Right lobe of liver (tissue), 6 donors: Measurements from ENCODE around the gene A2ML1. TPM values are rescaled to one million over a fixed set of nuclear protein-coding genes. Genes with fewer than 3 reads are reported as not detected.

Experiments used
- ATAC-seq, 4 donors: fragments of 200-7000 bp; cut with Tn5 transposase; one replicate each; pipeline ENCODE4 v1.9.1; 2020; ENCODE audit warnings: mild to moderate bottlenecking in 4 of 4, moderate library complexity in 4 of 4
- DNase-seq, 3 donors: peaks; one replicate each; pipeline ENCODE4 v3.0.0-alpha.2; 2020
- H3K27ac ChIP-seq, 3 donors: fragments of 200-600 bp; one replicate each; pipeline ENCODE4 v1.8.0; 2022
- H3K27me3 ChIP-seq, 2 donors: fragments of 200-600 bp; one replicate each; pipeline ENCODE4 v1.8.0; 2022
- H3K36me3 ChIP-seq, 4 donors: fragments of 200-600 bp; sonication (generic) in 1 of 4; one replicate each; pipeline versions ENCODE4 v1.5.1 to v1.8.0; 2017 to 2022; ENCODE audit warnings: control low read depth in 1 of 4
- H3K4me1 ChIP-seq, 4 donors: fragments of 200-600 bp; sonication (generic) in 1 of 4; one replicate each; pipeline versions ENCODE4 v1.5.1 to v1.8.0; 2017 to 2022; ENCODE audit warnings: control low read depth in 1 of 4
- H3K4me3 ChIP-seq, 3 donors: fragments of 200-600 bp; one replicate each; pipeline ENCODE4 v1.8.0; 2022
- H3K9me3 ChIP-seq, 4 donors: fragments of 200-600 bp; sonication (generic) in 1 of 4; one replicate each; pipeline versions ENCODE4 v1.5.1 to v1.8.0; 2017 to 2022; ENCODE audit warnings: control low read depth in 1 of 4
- POLR2A ChIP-seq: fragments of 450-650 bp; IDR thresholded peaks from one replicate; pipeline ENCODE4 v1.6.1; 2017; ENCODE audit warnings: antibody characterized with exemption, mild to moderate bottlenecking
- whole genome bisulfite sequencing: methylation state at CpG from one replicate; pipeline ENCODE4 v1.1.6; 2018; ENCODE audit warnings: low coverage, low lambda C conversion rate; ENCODE audit not compliant: insufficient coverage; ENCODE audit errors: missing lambda C conversion rate; 5-methylcytosine and 5-hydroxymethylcytosine counted together
- intact Hi-C, 2 donors: fragments of 100-400 bp; cut with DNase I; formaldehyde crosslinking; loops; one replicate each; pipeline versions ENCODE4 v1.11.2 to v1.14.1; 2022
- total RNA-seq, 6 experiments: library from RNA; depleted of rRNA in 2 of 6; stranded (reverse); fragments of >200 nt in 2 of 6; fragmentation: NEBNext Ultra II Directional in 3 of 6; extraction: Animal tissue kit (Norgen Biotek cat#: 25700) in 3 of 6; gene quantifications; one replicate each; pipeline versions ENCODE4 v1.1.0 to v1.2.4, GENCODE V29; 2016 to 2023
- TF ChIP-seq, protein P1 (sequence below), 4 donors: fragments of 200-600 bp in 3 of 4; fragments of 450-650 bp in 1 of 4; IDR thresholded peaks; one replicate each; pipeline versions ENCODE4 v1.5.1 to v1.8.0; 2016 to 2022; ENCODE audit warnings: antibody characterized with exemption in 4 of 4, mild to moderate bottlenecking in 2 of 4
- donor health status: DM: no; HTN: yes; CAD: no.
- donor health status: DM: no; HTN: no; CAD: no.
- donor health status: DM: no; HTN: no; CAD: no.
- donor health status: DM: no; HTN: yes; CAD: no.
- donor health status: DM: no; HTN: yes; CAD: no.

Gene A2ML1
- total RNA-seq, 6 experiments from 2014 or later = 0.07 TPM; not detected in 5

DNA sequence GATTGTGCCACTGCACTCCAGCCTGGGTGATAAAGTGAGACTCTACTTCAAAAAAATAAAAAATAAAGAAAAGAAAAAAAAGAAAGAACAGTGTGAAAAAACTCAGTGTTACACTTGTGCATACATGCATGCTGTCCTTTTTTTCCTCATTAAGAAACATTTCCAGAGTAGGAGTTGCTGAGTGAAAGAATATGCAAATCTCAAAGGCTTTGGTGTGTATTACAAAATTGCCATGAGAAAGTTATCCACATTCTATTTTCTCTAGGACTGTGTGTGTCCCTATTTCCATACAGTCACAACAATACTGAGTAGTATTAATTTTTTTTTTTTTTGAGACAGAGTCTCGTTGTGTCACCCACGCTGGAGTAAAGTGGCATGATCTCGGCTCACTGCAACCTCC lies 830 bp upstream of the A2ML1 start:
- TF ChIP-seq POLR2A = no peak
- TF ChIP-seq, protein P1, sequence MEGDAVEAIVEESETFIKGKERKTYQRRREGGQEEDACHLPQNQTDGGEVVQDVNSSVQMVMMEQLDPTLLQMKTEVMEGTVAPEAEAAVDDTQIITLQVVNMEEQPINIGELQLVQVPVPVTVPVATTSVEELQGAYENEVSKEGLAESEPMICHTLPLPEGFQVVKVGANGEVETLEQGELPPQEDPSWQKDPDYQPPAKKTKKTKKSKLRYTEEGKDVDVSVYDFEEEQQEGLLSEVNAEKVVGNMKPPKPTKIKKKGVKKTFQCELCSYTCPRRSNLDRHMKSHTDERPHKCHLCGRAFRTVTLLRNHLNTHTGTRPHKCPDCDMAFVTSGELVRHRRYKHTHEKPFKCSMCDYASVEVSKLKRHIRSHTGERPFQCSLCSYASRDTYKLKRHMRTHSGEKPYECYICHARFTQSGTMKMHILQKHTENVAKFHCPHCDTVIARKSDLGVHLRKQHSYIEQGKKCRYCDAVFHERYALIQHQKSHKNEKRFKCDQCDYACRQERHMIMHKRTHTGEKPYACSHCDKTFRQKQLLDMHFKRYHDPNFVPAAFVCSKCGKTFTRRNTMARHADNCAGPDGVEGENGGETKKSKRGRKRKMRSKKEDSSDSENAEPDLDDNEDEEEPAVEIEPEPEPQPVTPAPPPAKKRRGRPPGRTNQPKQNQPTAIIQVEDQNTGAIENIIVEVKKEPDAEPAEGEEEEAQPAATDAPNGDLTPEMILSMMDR (IDR thresholded peaks at IDR 0.05) = no peak
- no peak for DNase-seq
- H3K27ac ChIP-seq = no peak overlapping the region
- intact Hi-C loops = no loop called here
- H3K36me3 ChIP-seq = no peaks in the 10 kb centered on the region
- 85% methylated on average over 3 of the region's 3 CpGs for WGBS
- no peaks in the 10 kb centered on the region for H3K4me1 ChIP-seq
- H3K27me3 ChIP-seq = no peaks in the 10 kb centered on the region
- no peaks in the 10 kb centered on the region for H3K9me3 ChIP-seq
- ATAC-seq = no peak
- no peak overlapping the region for H3K4me3 ChIP-seq

DNA sequence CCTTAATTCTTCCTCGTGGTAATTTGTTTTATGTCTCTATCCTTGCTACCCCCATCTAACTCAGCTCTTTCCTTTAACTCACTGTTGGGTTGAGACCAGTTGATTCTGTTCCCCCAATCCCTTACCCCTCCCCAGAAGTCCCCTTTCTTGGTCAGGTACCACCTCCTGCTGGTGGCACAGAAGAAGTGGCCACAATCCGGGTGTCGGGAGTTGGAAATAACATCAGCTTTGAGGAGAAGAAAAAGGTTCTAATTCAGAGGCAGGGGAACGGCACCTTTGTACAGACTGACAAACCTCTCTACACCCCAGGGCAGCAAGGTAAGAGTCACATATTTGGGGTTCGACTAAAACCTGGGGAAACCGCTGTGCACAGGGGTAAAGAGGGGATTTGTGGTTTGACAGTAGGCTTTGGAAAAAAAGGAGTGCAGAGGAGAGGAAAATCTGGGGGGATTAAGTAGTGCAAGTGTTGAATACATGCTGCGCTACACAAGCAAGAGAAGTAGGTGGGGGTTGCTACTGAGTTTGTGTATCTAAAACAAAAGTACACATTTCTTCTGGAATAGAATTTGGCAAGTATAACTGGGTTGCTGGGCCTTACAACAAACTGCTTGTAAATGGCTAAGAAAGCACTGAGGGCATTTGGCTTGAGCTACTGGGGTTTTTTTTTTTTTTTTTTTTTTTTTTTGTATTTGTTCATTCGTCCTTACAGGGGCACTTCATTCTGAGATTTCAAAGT lies 1.3 kb downstream of the A2ML1 start:
- H3K27me3 ChIP-seq = no peaks in the 10 kb centered on the region
- H3K27ac ChIP-seq = no peak overlapping the region
- no peak for DNase-seq
- intact Hi-C loops = no loop called here
- H3K4me3 ChIP-seq = no peak overlapping the region
- H3K9me3 ChIP-seq = no peaks in the 10 kb centered on the region
- ATAC-seq = peak in 1 of 4 donors; percentile 64
- no peak for TF ChIP-seq POLR2A
- TF ChIP-seq, protein P1 (IDR thresholded peaks at IDR 0.05) = peak in 3 of 4 donors; percentile 23 to 31 (median 30)
- WGBS = 20% methylated on average over 8 of the region's 8 CpGs
- H3K36me3 ChIP-seq = no peaks in the 10 kb centered on the region
- no peaks in the 10 kb centered on the region for H3K4me1 ChIP-seq

DNA sequence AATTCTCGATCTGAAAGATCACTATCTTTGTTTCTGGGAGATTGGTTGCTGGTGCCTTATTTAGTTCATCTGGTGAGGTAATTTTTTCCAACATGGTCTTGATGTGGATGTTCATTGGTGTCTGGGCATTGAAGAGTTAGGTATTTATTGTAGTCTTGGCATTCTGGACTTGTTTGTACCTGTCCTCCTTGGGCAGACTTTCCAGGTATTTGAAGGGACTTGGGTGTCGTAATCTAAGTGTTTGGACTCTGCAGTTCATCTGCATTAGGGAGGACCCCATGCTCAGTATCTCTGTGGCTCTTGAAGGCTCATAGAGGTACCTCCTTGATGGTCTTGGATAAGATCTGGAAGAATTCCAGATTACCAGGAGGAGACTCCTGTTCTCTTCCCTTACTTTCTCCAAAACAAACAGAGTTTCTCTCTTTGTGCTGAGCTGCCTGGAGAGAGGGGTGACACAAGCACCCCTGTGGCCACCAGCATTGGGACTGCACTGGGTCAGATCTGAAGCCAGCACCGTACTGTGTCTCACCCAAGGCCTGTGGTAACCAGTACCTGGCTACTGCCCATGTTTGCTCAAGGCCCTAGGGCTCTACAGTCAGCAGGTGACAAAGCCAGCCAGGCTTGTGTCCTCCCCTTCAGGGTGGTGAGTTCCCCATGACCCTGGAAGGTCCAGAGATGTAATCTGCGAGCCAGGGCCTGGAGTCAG lies 5.3 kb downstream of the A2ML1 start:
- Histone ChIP-seq H3K4me3 (no peak overlapping the region), H3K27me3 (no peaks in the 10 kb centered on the region), H3K9me3 (no peaks in the 10 kb centered on the region), H3K27ac (no peak overlapping the region), H3K36me3 (no peaks in the 10 kb centered on the region), H3K4me1 (no peaks in the 10 kb centered on the region)
- DNase-seq (no peak), ATAC-seq (no peak)
- 77% methylated on average over 2 of the region's 4 CpGs for WGBS
- no peak for TF ChIP-seq POLR2A
- TF ChIP-seq, protein P1 (IDR thresholded peaks at IDR 0.05) = no peak
- intact Hi-C loops = no loop called here

DNA sequence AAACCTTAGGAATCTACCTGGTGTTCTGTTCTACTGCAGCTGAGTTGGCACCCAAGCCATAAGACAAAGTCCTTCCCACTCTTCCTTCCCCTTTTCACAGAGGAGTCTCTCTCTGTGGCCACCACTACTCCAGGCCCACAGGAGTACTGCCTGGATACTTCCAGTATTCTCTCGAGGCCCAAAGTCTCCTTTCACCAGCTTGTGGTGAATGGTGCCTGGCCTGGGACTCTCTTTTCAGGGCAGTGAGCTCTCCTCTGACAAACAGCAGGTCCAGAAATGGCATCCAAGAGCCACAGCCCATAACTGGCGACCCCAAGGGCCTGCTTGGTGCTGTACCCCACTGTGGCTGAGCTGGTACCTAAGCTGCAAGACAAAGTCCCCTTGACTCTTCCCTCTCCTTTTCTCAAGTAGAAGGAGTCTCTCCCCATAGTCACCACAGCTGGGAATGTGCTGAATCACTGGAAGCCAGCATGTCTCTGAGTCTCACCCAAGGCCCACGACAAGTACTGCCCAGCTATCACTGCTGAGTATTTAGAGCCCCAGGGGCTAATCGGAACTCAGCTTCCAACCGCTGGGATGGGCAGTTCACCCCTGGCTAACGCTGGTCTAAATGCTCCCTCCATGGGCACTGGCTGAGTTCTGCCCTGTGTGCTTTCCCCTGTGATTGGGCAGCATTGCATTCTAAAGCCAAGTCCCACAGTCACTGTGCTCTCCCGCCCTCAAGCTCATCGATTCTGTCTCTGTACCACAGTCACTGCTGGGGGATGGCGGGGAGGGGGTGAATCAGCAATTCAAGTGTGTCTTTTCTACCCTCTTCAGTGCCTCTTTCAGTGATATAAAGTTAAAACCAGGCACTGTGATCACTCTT lies 6.1 kb downstream of the A2ML1 start:
- ATAC-seq (no peak), DNase-seq (no peak)
- 38% methylated on average over 4 of the region's 9 CpGs for WGBS
- no peak overlapping the region for H3K27ac ChIP-seq
- intact Hi-C loops = no loop called here
- H3K4me3 ChIP-seq = no peak overlapping the region
- no peaks in the 10 kb centered on the region for H3K36me3 ChIP-seq
- TF ChIP-seq, protein P1 (IDR thresholded peaks at IDR 0.05) = no peak
- no peaks in the 10 kb centered on the region for H3K4me1 ChIP-seq
- no peaks in the 10 kb centered on the region for H3K9me3 ChIP-seq
- H3K27me3 ChIP-seq = no peaks in the 10 kb centered on the region
